PC-9 (cell line): ENCODE results near the gene ADARB2. TPM values are rescaled to one million over a fixed set of nuclear protein-coding genes. Genes with fewer than 3 reads are reported as not detected.

ENCODE experiments used
- BruUV-seq: library from RNA; stranded (reverse); fragments of 400-500 nt; replicated peaks from 2 replicates; lab custom pipeline; 2021; lab: Mats Ljungman, UMichigan
- CTCF ChIA-PET: fragments of 300-600 bp; sonication (Branson Sonifier 250); formaldehyde crosslinking; loops from one replicate; lab custom pipeline; 2022; ENCODE audit warnings: antibody characterized with exemption; lab: Charles Lee
- POLR2A ChIA-PET: fragments of 300-600 bp; sonication (Branson Sonifier 250); formaldehyde crosslinking; loops from one replicate; lab custom pipeline; 2022; ENCODE audit warnings: antibody characterized with exemption; ENCODE audit not compliant: unreplicated experiment; lab: Charles Lee
- DNase-seq, 2 experiments: peaks; one replicate each; pipeline versions ENCODE4 v3.0.0 to v3.0.0-alpha.2; 2015 to 2022; ENCODE audit warnings: mixed read lengths in 1 of 2
- H2AFZ ChIP-seq: fragments of 200-600 bp; sonication (generic); 2 replicates; pipeline ENCODE4 v1.8.1; 2017; ENCODE audit warnings: antibody characterized with exemption
- H3F3A ChIP-seq: fragments of 200-600 bp; sonication (generic); 2 replicates; pipeline ENCODE4 v1.8.1; 2017; ENCODE audit warnings: antibody characterized with exemption, mild to moderate bottlenecking, low read depth; ENCODE audit not compliant: insufficient read depth
- H3K27ac ChIP-seq: fragments of 200-600 bp; sonication (generic); 2 replicates; pipeline ENCODE4 v1.6.1; 2016; ENCODE audit warnings: mixed run types
- H3K27me3 ChIP-seq: fragments of 200-600 bp; sonication (generic); 2 replicates; pipeline ENCODE4 v1.6.1; 2016; ENCODE audit warnings: low read depth, mixed run types; ENCODE audit not compliant: insufficient read depth
- H3K36me3 ChIP-seq: fragments of 200-600 bp; sonication (generic); 2 replicates; pipeline ENCODE4 v1.6.1; 2016; ENCODE audit warnings: low read depth, mixed run types
- H3K4me1 ChIP-seq: fragments of 200-600 bp; sonication (generic); replicated peaks from 2 replicates; pipeline ENCODE4 v1.6.1; 2016; ENCODE audit warnings: mixed run types; ENCODE audit not compliant: insufficient read depth
- H3K4me2 ChIP-seq: fragments of 200-600 bp; sonication (generic); 2 replicates; pipeline ENCODE4 v1.6.1; 2017; ENCODE audit warnings: mixed run types
- H3K4me3 ChIP-seq: fragments of 200-600 bp; sonication (generic); 2 replicates; pipeline ENCODE4 v1.6.1; 2016; ENCODE audit warnings: mixed run types
- H3K79me2 ChIP-seq: fragments of 200-600 bp; sonication (generic); 2 replicates; pipeline ENCODE4 v1.6.1; 2017; ENCODE audit warnings: low read depth, mixed run types
- H3K9me2 ChIP-seq: fragments of 200-600 bp; sonication (generic); 2 replicates; pipeline ENCODE4 v1.8.1; 2017; ENCODE audit warnings: mild to moderate bottlenecking; ENCODE audit not compliant: insufficient read depth
- H3K9me3 ChIP-seq: fragments of 200-600 bp; sonication (generic); 2 replicates; pipeline ENCODE4 v1.8.1; 2016; ENCODE audit warnings: low read depth; ENCODE audit not compliant: insufficient read depth
- H4K20me1 ChIP-seq: fragments of 200-600 bp; sonication (generic); 2 replicates; pipeline ENCODE4 v1.8.1; 2017; ENCODE audit not compliant: insufficient read depth
- CTCF ChIP-seq: fragments of 200-600 bp; sonication (generic); conservative IDR thresholded peaks from 2 replicates; pipeline ENCODE4 v1.6.1; 2017; ENCODE audit warnings: mixed run types, antibody characterized with exemption, mild to moderate bottlenecking, moderate library complexity
- EZH2 ChIP-seq: fragments of 200-600 bp; sonication (generic); IDR thresholded peaks from 2 replicates; pipeline ENCODE4 v1.8.0; 2017; ENCODE audit warnings: antibody characterized with exemption, low read depth
- intact Hi-C: fragments of 100-400 bp; cut with micrococcal nuclease; formaldehyde crosslinking; loops from one replicate; pipeline ENCODE4 v1.10.0; 2022; ENCODE audit not compliant: unreplicated experiment
- total RNA-seq: library from RNA; stranded (reverse); gene quantifications from 2 replicates; pipeline ENCODE4 v1.2.3, GENCODE V29; 2021

ADARB2 gene
- total RNA-seq, 1 experiment from 2014 or later, result not detected

- H3K4me3 ChIP-seq, result no peak overlapping the region
- H3K4me1 ChIP-seq, result no peaks in the 10 kb centered on the region
- no peak for TF ChIP-seq CTCF
- TF ChIP-seq EZH2, result no peak
Observed at GRCh38 chr10:1128649-1129048, 608.7 kb downstream of the ADARB2 start.

DNA sequence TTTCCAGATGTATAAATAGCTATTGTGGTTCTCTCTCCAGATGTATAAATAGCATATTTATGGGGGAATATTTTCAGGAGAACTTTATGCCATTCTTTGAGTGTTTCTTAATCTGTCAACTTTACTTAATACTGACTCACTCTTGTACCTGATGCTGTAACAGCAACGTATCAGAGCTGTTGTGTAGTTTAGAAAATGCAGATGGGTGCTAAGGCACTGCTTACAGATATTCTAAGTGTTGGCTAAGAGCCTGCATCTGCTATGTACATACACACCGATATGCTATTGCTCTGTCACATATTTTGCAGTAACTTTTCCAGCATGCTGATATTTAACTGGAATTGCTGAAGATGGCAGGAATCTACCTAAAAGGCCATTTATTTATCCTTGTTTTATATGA, 609.2 kb downstream of the ADARB2 start:
- H3F3A ChIP-seq, result no peaks in the 10 kb centered on the region
- no peak for TF ChIP-seq EZH2
- no peak for TF ChIP-seq CTCF
- H3K79me2 ChIP-seq, result no peaks in the 10 kb centered on the region
- no TSS peak for BruUV-seq
- no peaks in the 10 kb centered on the region for H3K4me1 ChIP-seq
- no peaks in the 10 kb centered on the region for H4K20me1 ChIP-seq
- H2AFZ ChIP-seq, result no peak overlapping the region
- H3K36me3 ChIP-seq, result no peaks in the 10 kb centered on the region
- POLR2A ChIA-PET, result no interaction called here
- CTCF ChIA-PET, result no interaction called here
- intact Hi-C loops, result no loop called here
- no peak overlapping the region for H3K4me3 ChIP-seq
- H3K27ac ChIP-seq, result no peak overlapping the region
- no peaks in the 10 kb centered on the region for H3K9me2 ChIP-seq
- DNase-seq, result no peak
- no peak overlapping the region for H3K4me2 ChIP-seq
- H3K9me3 ChIP-seq, result no peaks in the 10 kb centered on the region
- no peaks in the 10 kb centered on the region for H3K27me3 ChIP-seq

More at GRCh38 chr10:1128649-1129048, 608.7 kb downstream of the ADARB2 start:
- no peak overlapping the region for H2AFZ ChIP-seq
- H3K36me3 ChIP-seq, result no peaks in the 10 kb centered on the region
- no peaks in the 10 kb centered on the region for H3K9me2 ChIP-seq
- no peak for DNase-seq
- no peaks in the 10 kb centered on the region for H3F3A ChIP-seq
- H3K9me3 ChIP-seq, result no peaks in the 10 kb centered on the region
- H3K4me2 ChIP-seq, result no peak overlapping the region
- no peak overlapping the region for H3K27ac ChIP-seq
- H3K79me2 ChIP-seq, result no peaks in the 10 kb centered on the region
- BruUV-seq, result no TSS peak
- no peaks in the 10 kb centered on the region for H4K20me1 ChIP-seq
- no peaks in the 10 kb centered on the region for H3K27me3 ChIP-seq
- CTCF ChIA-PET, result no interaction called here
- POLR2A ChIA-PET, result no interaction called here
- intact Hi-C loops, result no loop called here

GRCh38 chr10:1127629-1128028, 609.7 kb downstream of the ADARB2 start:
- Histone ChIP-seq H3K9me3 (no peaks in the 10 kb centered on the region), H4K20me1 (no peaks in the 10 kb centered on the region), H3F3A (no peaks in the 10 kb centered on the region), H2AFZ (no peak overlapping the region), H3K27me3 (no peaks in the 10 kb centered on the region), H3K9me2 (no peaks in the 10 kb centered on the region), H3K79me2 (no peaks in the 10 kb centered on the region), H3K4me2 (no peak overlapping the region), H3K4me1 (no peaks in the 10 kb centered on the region), H3K4me3 (no peak overlapping the region), H3K36me3 (no peaks in the 10 kb centered on the region), H3K27ac (no peak overlapping the region)
- ChIA-PET POLR2A (no interaction called here), CTCF (no interaction called here)
- TF ChIP-seq CTCF, result no peak
- TF ChIP-seq EZH2, result no peak
- intact Hi-C loops, result no loop called here
- no TSS peak for BruUV-seq
- no peak for DNase-seq
